GM12878 (cell line): Measurements from ENCODE around the gene FOXL1.

Source experiments
- ATF7 ChIP-seq: fragments of 450-650 bp; IDR thresholded peaks from 2 replicates; pipeline ENCODE4 v1.6.1; 2016; ENCODE audit warnings: low read depth, mild to moderate bottlenecking
- CBX5 ChIP-seq: sonication (generic); IDR thresholded peaks from 2 replicates; pipeline ENCODE4 v1.6.1; 2016; ENCODE audit warnings: low read depth, moderate library complexity, mild to moderate bottlenecking, inconsistent platforms
- CREM ChIP-seq: IDR thresholded peaks from 2 replicates; pipeline ENCODE4 v1.6.1; 2014; ENCODE audit warnings: antibody characterized with exemption, low read depth
- EP300 ChIP-seq, 2 experiments: fragments of 150-350 bp in 1 of 2; IDR thresholded peaks; 2 replicates each; pipeline ENCODE4 v1.6.1; 2011 to 2012; ENCODE audit warnings: low read depth in 2 of 2, low read length in 2 of 2, borderline replicate concordance in 1 of 2, improper control_type of control experiment in 1 of 2, inconsistent platforms in 1 of 2; ENCODE audit not compliant: control insufficient read depth in 1 of 2
- FOXM1 ChIP-seq: IDR thresholded peaks from 2 replicates; pipeline ENCODE4 v1.6.1; 2012; ENCODE audit warnings: low read depth, mild to moderate bottlenecking, inconsistent platforms, low read length, moderate library complexity
- HDGF ChIP-seq: fragments of 450-650 bp; IDR thresholded peaks from 2 replicates; pipeline ENCODE4 v1.6.1; 2016; ENCODE audit warnings: antibody characterized with exemption
- MEF2A ChIP-seq: IDR thresholded peaks from 2 replicates; pipeline ENCODE4 v1.6.1; 2011; ENCODE audit warnings: low read depth, mild to moderate bottlenecking, low read length, moderate library complexity; ENCODE audit not compliant: insufficient read depth
- NR2C1 ChIP-seq: fragments of 450-650 bp; IDR thresholded peaks from 2 replicates; pipeline ENCODE4 v1.6.1; 2017; ENCODE audit warnings: antibody characterized with exemption, mild to moderate bottlenecking, moderate library complexity
- POLR2A ChIP-seq: IDR thresholded peaks from 2 replicates; pipeline ENCODE4 v1.6.1; 2011; ENCODE audit warnings: low read depth, mild to moderate bottlenecking, low read length
- POLR2AphosphoS2 ChIP-seq: IDR thresholded peaks from 2 replicates; pipeline ENCODE4 v1.6.1; 2011; ENCODE audit warnings: low read depth, mild to moderate bottlenecking, low read length, improper control_type of control experiment, moderate library complexity
- TCF7 ChIP-seq: IDR thresholded peaks from 2 replicates; pipeline ENCODE4 v1.6.1; 2014; ENCODE audit warnings: antibody characterized with exemption, borderline replicate concordance
- TF ChIP-seq, protein P1 (sequence below): IDR thresholded peaks from 2 replicates; pipeline ENCODE4 v1.6.1; 2012; ENCODE audit warnings: mild to moderate bottlenecking, low read depth, low read length
- TF ChIP-seq, protein P2 (sequence below): IDR thresholded peaks from 2 replicates; pipeline ENCODE4 v1.6.1; 2011; ENCODE audit warnings: low read depth, low read length, improper control_type of control experiment, borderline replicate concordance

DNA sequence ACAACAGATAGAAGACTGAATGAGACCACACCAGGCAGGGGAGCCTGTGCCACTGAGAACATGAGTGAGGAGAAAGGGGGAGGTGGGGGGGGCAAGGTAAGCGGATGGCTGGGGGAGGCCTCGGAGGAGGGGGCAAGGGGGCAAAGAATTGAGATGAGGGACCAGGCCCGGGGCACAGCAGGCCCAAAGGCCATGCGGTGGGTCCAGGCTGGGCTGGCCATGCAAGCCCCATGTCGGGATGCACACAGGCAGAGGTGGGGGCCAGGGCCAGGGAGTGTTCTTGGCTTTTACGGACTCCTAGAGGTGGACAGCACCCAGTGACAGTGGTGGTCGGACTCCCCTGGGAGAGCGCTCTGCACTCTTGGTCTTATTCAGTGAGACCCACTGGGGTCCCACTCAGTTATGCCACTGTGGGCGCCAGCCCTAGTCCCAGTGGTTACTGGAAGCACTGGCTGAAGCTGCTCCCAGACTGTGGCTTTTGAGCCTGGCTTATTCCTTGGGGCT, 18.5 kb upstream of the FOXL1 start:
- TF ChIP-seq FOXM1 (no peak), HDGF (no peak), CBX5 (no peak), POLR2AphosphoS2 (no peak), ATF7 (no peak), EP300 (IDR thresholded peaks at IDR 0.05; ENCODE audit: borderline replicate concordance in 1 of 2, control insufficient read depth in 1 of 2, low read depth in 2 of 2, low read length in 2 of 2) (no peak), MEF2A (no peak), CREM (no peak), POLR2A (no peak), NR2C1 (no peak), TCF7 (no peak)
- TF ChIP-seq, protein P1, sequence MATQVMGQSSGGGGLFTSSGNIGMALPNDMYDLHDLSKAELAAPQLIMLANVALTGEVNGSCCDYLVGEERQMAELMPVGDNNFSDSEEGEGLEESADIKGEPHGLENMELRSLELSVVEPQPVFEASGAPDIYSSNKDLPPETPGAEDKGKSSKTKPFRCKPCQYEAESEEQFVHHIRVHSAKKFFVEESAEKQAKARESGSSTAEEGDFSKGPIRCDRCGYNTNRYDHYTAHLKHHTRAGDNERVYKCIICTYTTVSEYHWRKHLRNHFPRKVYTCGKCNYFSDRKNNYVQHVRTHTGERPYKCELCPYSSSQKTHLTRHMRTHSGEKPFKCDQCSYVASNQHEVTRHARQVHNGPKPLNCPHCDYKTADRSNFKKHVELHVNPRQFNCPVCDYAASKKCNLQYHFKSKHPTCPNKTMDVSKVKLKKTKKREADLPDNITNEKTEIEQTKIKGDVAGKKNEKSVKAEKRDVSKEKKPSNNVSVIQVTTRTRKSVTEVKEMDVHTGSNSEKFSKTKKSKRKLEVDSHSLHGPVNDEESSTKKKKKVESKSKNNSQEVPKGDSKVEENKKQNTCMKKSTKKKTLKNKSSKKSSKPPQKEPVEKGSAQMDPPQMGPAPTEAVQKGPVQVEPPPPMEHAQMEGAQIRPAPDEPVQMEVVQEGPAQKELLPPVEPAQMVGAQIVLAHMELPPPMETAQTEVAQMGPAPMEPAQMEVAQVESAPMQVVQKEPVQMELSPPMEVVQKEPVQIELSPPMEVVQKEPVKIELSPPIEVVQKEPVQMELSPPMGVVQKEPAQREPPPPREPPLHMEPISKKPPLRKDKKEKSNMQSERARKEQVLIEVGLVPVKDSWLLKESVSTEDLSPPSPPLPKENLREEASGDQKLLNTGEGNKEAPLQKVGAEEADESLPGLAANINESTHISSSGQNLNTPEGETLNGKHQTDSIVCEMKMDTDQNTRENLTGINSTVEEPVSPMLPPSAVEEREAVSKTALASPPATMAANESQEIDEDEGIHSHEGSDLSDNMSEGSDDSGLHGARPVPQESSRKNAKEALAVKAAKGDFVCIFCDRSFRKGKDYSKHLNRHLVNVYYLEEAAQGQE = no peak
- TF ChIP-seq, protein P2, sequence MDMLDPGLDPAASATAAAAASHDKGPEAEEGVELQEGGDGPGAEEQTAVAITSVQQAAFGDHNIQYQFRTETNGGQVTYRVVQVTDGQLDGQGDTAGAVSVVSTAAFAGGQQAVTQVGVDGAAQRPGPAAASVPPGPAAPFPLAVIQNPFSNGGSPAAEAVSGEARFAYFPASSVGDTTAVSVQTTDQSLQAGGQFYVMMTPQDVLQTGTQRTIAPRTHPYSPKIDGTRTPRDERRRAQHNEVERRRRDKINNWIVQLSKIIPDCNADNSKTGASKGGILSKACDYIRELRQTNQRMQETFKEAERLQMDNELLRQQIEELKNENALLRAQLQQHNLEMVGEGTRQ = no peak
